Glomerular visceral epithelial cell (primary cell): ENCODE measurements around the gene LHFPL6.

Source experiments
- DNase-seq: peaks from one replicate; pipeline ENCODE4 v3.0.0-alpha.2; 2016; ENCODE audit errors: extremely low spot score

Gene LHFPL6

GRCh38 chr13:39411511-39411910 is 191.5 kb downstream of the LHFPL6 start:
- no peak for DNase-seq

GRCh38 chr13:39410964-39411363 is 192.0 kb downstream of the LHFPL6 start:
- no peak for DNase-seq

- DNase-seq: no peak
Observed at GRCh38 chr13:39410096-39410901, 192.7 kb downstream of the LHFPL6 start.

- DNase-seq: no peak
Observed at GRCh38 chr13:39408512-39408911, 194.5 kb downstream of the LHFPL6 start.

GRCh38 chr13:39407786-39408185 is 195.2 kb downstream of the LHFPL6 start:
- DNase-seq: no peak

GRCh38 chr13:39407138-39407537 is 195.9 kb downstream of the LHFPL6 start:
- DNase-seq: no peak

- no peak for DNase-seq
Observed at GRCh38 chr13:39406688-39407087, 196.3 kb downstream of the LHFPL6 start.

- no peak for DNase-seq
Observed at GRCh38 chr13:39405596-39406205, 197.3 kb downstream of the LHFPL6 start.

- no peak for DNase-seq
Observed at GRCh38 chr13:39405107-39405506, 197.9 kb downstream of the LHFPL6 start.

- DNase-seq: no peak
Observed at GRCh38 chr13:39403106-39403505, 199.9 kb downstream of the LHFPL6 start.

GRCh38 chr13:39402221-39402970 is 200.6 kb downstream of the LHFPL6 start:
- DNase-seq: no peak

GRCh38 chr13:39401756-39402155 is 201.2 kb downstream of the LHFPL6 start:
- no peak for DNase-seq

GRCh38 chr13:39401046-39401705 is 201.8 kb downstream of the LHFPL6 start:
- no peak for DNase-seq

- no peak for DNase-seq
Observed at GRCh38 chr13:39399102-39399501, 203.9 kb downstream of the LHFPL6 start.

- DNase-seq: no peak
Observed at GRCh38 chr13:39397896-39398265, 205.1 kb downstream of the LHFPL6 start.

- DNase-seq: no peak
Observed at GRCh38 chr13:39397226-39397895, 205.6 kb downstream of the LHFPL6 start.

GRCh38 chr13:39394796-39395678 is 208.0 kb downstream of the LHFPL6 start:
- no peak for DNase-seq

GRCh38 chr13:39391761-39392160 is 211.2 kb downstream of the LHFPL6 start:
- DNase-seq: no peak

- no peak for DNase-seq
Observed at GRCh38 chr13:39389013-39389412, 214.0 kb downstream of the LHFPL6 start.

GRCh38 chr13:39385621-39386231 is 217.3 kb downstream of the LHFPL6 start:
- no peak for DNase-seq
